SKM-1 (cell line): ENCODE results near the gene KIF5A.
"Not testable (repeated sequence)": the region's sequence is repeated elsewhere in the genome, so short reads cannot be mapped to it uniquely, and the experiment has no call there.

ENCODE experiments used
- DNase-seq: peaks from one replicate; lab custom pipeline; 2025; ENCODE audit not compliant: unreplicated experiment; lab: John Stamatoyannopoulos, UW

Gene KIF5A

GRCh38 chr12:57617942-57618341, 68.1 kb downstream of the KIF5A start:
- DNase-seq = no peak

- not testable (repeated sequence) for DNase-seq
Measured at GRCh38 chr12:57618431-57618830, 68.6 kb downstream of the KIF5A start.

- DNase-seq = no peak
Measured at GRCh38 chr12:57618966-57619433, 69.2 kb downstream of the KIF5A start.

- DNase-seq = no peak
Measured at GRCh38 chr12:57619434-57620244, 69.8 kb downstream of the KIF5A start.

GRCh38 chr12:57620245-57620935, 70.5 kb downstream of the KIF5A start:
- DNase-seq = no peak

GRCh38 chr12:57620936-57621496, 71.2 kb downstream of the KIF5A start:
- no peak for DNase-seq

- no peak for DNase-seq
Measured at GRCh38 chr12:57621497-57622292, 71.9 kb downstream of the KIF5A start.

GRCh38 chr12:57622293-57623245, 72.7 kb downstream of the KIF5A start:
- DNase-seq = no peak

- DNase-seq = no peak
Measured at GRCh38 chr12:57623385-57623784, 73.5 kb downstream of the KIF5A start.

- DNase-seq = no peak
Measured at GRCh38 chr12:57623811-57624390, 74.1 kb downstream of the KIF5A start.

GRCh38 chr12:57624441-57625220, 74.8 kb downstream of the KIF5A start:
- no peak for DNase-seq

- DNase-seq = no peak
Measured at GRCh38 chr12:57625261-57626032, 75.6 kb downstream of the KIF5A start.

- no peak for DNase-seq
Measured at GRCh38 chr12:57626111-57626920, 76.5 kb downstream of the KIF5A start.

GRCh38 chr12:57626921-57627445, 77.1 kb downstream of the KIF5A start:
- DNase-seq = no peak

- DNase-seq = no peak
Measured at GRCh38 chr12:57627501-57628279, 77.8 kb downstream of the KIF5A start.
